Glutamatergic neuron (in vitro differentiated cells): ENCODE measurements around the gene FSTL4. TPM values are rescaled to one million over a fixed set of nuclear protein-coding genes. Genes with fewer than 3 reads are reported as not detected.

Source experiments
- DNase-seq: peaks from one replicate; pipeline ENCODE4 v3.0.0; 2022
- H3K27ac Mint-ChIP-seq: one replicate; pipeline ENCODE4 v1.8.0; 2020; ENCODE audit warnings: mild to moderate bottlenecking, mixed read lengths, inconsistent platforms; ENCODE audit not compliant: unreplicated experiment
- H3K27me3 Mint-ChIP-seq: one replicate; pipeline ENCODE4 v1.8.0; 2020; ENCODE audit warnings: mild to moderate bottlenecking, moderate library complexity, mixed read lengths, inconsistent platforms; ENCODE audit not compliant: unreplicated experiment
- H3K36me3 Mint-ChIP-seq: one replicate; pipeline ENCODE4 v1.8.0; 2020; ENCODE audit warnings: mild to moderate bottlenecking, mixed read lengths, inconsistent platforms; ENCODE audit not compliant: unreplicated experiment
- H3K4me1 Mint-ChIP-seq: one replicate; pipeline ENCODE4 v1.8.0; 2020; ENCODE audit warnings: mild to moderate bottlenecking, low read depth, mixed read lengths, inconsistent platforms; ENCODE audit not compliant: unreplicated experiment
- H3K4me3 Mint-ChIP-seq: one replicate; pipeline ENCODE4 v1.8.0; 2020; ENCODE audit warnings: mild to moderate bottlenecking, mixed read lengths, inconsistent platforms; ENCODE audit not compliant: unreplicated experiment
- H3K9me3 Mint-ChIP-seq: one replicate; pipeline ENCODE4 v1.8.0; 2020; ENCODE audit warnings: mild to moderate bottlenecking, moderate library complexity, mixed read lengths, inconsistent platforms; ENCODE audit not compliant: unreplicated experiment
- total RNA-seq: library from RNA; stranded (reverse); fragmentation: NEBNext Ultra II Directional; extraction: Animal tissue kit (Norgen Biotek cat#: 25700); gene quantifications from one replicate; pipeline ENCODE4 v1.2.1, GENCODE V29; 2021; ENCODE audit not compliant: unreplicated experiment
- TF ChIP-seq, protein P1 (sequence below): fragments of 200-600 bp; sonication (generic); IDR thresholded peaks from one replicate; pipeline ENCODE4 v1.5.0; 2021; ENCODE audit not compliant: partially characterized antibody, unreplicated experiment

Gene FSTL4
- total RNA-seq, 1 donor from 2014 or later = 29.0 TPM

- H3K27me3 Mint-ChIP-seq = peaks cover 4% of the 10 kb centered on the region
- peaks cover 6% of the 10 kb centered on the region for H3K4me1 Mint-ChIP-seq
- no peak overlapping the region for H3K27ac Mint-ChIP-seq
- no peak for DNase-seq
- peaks cover 3% of the 10 kb centered on the region for H3K9me3 Mint-ChIP-seq
- peaks cover 3% of the 10 kb centered on the region for H3K36me3 Mint-ChIP-seq
- TF ChIP-seq, protein P1, sequence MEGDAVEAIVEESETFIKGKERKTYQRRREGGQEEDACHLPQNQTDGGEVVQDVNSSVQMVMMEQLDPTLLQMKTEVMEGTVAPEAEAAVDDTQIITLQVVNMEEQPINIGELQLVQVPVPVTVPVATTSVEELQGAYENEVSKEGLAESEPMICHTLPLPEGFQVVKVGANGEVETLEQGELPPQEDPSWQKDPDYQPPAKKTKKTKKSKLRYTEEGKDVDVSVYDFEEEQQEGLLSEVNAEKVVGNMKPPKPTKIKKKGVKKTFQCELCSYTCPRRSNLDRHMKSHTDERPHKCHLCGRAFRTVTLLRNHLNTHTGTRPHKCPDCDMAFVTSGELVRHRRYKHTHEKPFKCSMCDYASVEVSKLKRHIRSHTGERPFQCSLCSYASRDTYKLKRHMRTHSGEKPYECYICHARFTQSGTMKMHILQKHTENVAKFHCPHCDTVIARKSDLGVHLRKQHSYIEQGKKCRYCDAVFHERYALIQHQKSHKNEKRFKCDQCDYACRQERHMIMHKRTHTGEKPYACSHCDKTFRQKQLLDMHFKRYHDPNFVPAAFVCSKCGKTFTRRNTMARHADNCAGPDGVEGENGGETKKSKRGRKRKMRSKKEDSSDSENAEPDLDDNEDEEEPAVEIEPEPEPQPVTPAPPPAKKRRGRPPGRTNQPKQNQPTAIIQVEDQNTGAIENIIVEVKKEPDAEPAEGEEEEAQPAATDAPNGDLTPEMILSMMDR = no peak
- H3K4me3 Mint-ChIP-seq = no peak overlapping the region
Measured at GRCh38 chr5:133271606-133272005, 340.7 kb downstream of the FSTL4 start.

DNA sequence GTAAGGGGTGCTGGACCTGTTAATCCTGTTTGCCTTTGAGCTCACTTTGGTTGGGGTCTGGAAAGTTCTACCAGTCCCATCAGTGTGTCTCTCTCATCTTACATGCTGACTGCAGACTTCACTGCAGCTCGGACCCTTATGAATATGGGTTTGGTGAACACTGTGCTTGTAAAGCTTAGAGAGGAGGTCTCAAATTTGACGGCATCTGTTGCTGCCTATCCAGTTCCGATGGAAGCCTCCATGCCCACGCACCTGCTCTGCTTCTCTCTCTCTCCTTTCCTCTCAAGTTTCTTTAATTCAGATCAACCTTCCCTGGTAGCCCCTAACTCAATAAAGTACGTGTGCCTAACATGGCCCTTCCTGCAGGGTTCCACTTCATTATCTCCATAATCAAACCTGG lies 342.6 kb downstream of the FSTL4 start:
- H3K4me1 Mint-ChIP-seq = peaks cover 11% of the 10 kb centered on the region
- TF ChIP-seq, protein P1 = no peak
- no peak overlapping the region for H3K4me3 Mint-ChIP-seq
- no peak for DNase-seq
- peaks cover 4% of the 10 kb centered on the region for H3K27me3 Mint-ChIP-seq
- no peak overlapping the region for H3K27ac Mint-ChIP-seq
- H3K36me3 Mint-ChIP-seq = peaks cover 3% of the 10 kb centered on the region
- H3K9me3 Mint-ChIP-seq = peaks cover 2% of the 10 kb centered on the region

DNA sequence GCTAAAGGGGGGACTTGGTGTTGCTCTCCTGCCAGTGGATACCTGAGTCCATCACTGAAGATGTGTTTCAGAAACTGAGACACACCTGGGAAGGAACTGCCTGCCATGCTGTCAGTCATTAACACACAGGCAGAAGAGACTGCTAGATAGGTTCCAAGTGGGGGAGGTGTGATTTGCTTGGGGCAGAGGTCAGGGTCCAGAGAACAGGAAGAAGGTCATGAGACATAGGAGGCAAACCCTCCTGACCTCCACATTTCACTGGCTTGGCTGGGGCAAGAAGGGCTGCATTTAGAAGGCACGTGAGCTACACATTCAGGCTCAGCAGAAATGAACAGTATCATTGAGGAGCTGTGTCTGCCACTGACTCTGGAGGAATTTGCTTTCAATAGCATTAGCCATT lies 344.7 kb downstream of the FSTL4 start:
- Mint-ChIP-seq H3K27ac (no peak overlapping the region), H3K27me3 (peaks cover 4% of the 10 kb centered on the region), H3K4me1 (peaks cover 15% of the 10 kb centered on the region), H3K36me3 (peaks cover 3% of the 10 kb centered on the region), H3K9me3 (peaks cover 2% of the 10 kb centered on the region), H3K4me3 (no peak overlapping the region)
- TF ChIP-seq, protein P1 = no peak
- no peak for DNase-seq

GRCh38 chr5:133266966-133267365 lies 345.4 kb downstream of the FSTL4 start:
- H3K4me1 Mint-ChIP-seq = peaks cover 12% of the 10 kb centered on the region
- TF ChIP-seq, protein P1 = no peak
- H3K36me3 Mint-ChIP-seq = peaks cover 3% of the 10 kb centered on the region
- no peak for DNase-seq
- peaks cover 5% of the 10 kb centered on the region for H3K27me3 Mint-ChIP-seq
- H3K27ac Mint-ChIP-seq = peak overlapping the region; percentile 36
- no peak overlapping the region for H3K4me3 Mint-ChIP-seq
- peaks cover 3% of the 10 kb centered on the region for H3K9me3 Mint-ChIP-seq

DNA sequence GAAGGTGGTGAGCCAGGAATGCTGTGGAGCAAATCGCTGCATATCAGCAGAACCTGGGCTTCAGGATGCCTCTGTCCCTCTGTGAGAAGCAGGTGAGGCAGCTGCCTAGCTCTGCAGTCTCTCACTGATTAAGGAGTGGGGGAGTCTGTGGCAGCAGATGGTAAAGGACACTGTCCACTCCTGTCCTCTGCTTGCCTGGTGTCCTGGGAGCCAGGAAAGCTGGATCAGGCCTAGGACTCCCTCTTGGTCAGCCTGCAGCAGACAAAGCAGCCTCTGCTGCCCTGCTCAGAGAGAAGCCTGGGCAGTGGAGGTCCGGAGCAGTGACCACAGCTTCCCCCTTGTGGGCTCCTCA lies 345.8 kb downstream of the FSTL4 start:
- H3K27ac Mint-ChIP-seq = no peak overlapping the region
- H3K36me3 Mint-ChIP-seq = peaks cover 3% of the 10 kb centered on the region
- peaks cover 12% of the 10 kb centered on the region for H3K4me1 Mint-ChIP-seq
- no peak for DNase-seq
- peaks cover 4% of the 10 kb centered on the region for H3K9me3 Mint-ChIP-seq
- H3K4me3 Mint-ChIP-seq = no peak overlapping the region
- H3K27me3 Mint-ChIP-seq = peaks cover 5% of the 10 kb centered on the region
- TF ChIP-seq, protein P1 = no peak
